Measurements from ENCODE around the gene NREP. TPM values are rescaled to one million over a fixed set of nuclear protein-coding genes. Genes with fewer than 3 reads are reported as not detected.

The NREP gene
- total RNA-seq, 1 experiment from 2014 or later = 163 TPM

DNA sequence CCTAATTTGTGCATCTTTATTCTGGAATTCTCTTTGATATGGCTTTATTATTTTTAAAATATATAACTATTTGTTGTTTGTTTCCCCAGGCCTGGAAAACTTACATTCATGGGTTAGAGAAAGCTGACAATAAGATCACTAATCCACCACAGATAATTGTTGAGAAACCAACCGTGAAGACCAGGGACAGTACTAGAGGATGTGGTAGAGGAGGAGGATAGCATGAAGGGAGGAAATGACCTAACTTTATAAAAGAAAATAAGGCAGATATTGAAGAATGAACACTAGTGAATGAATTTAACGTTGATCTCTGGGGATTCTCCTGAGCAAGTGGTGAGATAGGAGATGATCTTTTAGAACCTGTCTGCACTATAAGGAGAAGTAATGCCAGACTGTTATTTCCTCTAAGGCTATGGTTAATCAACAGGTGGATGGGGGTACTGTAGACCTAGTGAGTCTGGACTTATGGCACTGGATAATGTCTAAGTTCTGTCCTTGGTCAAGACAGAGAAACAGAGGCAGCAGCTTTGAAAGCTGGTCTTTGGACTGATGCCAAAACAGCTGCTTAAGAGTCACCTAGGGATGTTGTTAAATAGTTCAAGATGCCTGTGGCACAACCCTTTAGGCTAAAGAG is 52.4 kb downstream of the NREP start:
- H3K56ac ChIP-seq (ENCODE audit: insufficient read length, low read depth, low read length) = no peak overlapping the region
- no CpG with 5 or more reads among the region's 2 CpGs for whole genome bisulfite sequencing (ENCODE audit: extremely low coverage, insufficient read length, low lambda C conversion rate)

More for the DNA sequence above, 52.4 kb downstream of the NREP start:
- Histone ChIP-seq H3K9me3 (ENCODE audit: control insufficient read depth, low read depth, low read length) (no peaks in the 10 kb centered on the region), H3K79me1 (ENCODE audit: insufficient read depth, low read depth, low read length, poor library complexity, severe bottlenecking) (no peaks in the 10 kb centered on the region), H2AFZ (ENCODE audit: low read length) (no peak overlapping the region), H3K79me2 (ENCODE audit: insufficient read depth, low read length) (no peaks in the 10 kb centered on the region), H3K4ac (ENCODE audit: low read depth, low read length) (no peak overlapping the region), H3K4me1 (ENCODE audit: insufficient read depth, low read length) (no peaks in the 10 kb centered on the region), H3K27ac (ENCODE audit: insufficient read length, low read depth, low read length) (no peak overlapping the region), H3K23me2 (ENCODE audit: insufficient read length, low read depth, low read length, poor library complexity, severe bottlenecking) (no peaks in the 10 kb centered on the region), H2BK12ac (ENCODE audit: insufficient read length, low read depth, low read length) (no peak overlapping the region), H3K23ac (ENCODE audit: insufficient read length, low read depth, low read length) (no peak overlapping the region), H3K27me3 (ENCODE audit: insufficient read depth, low read length) (no peaks in the 10 kb centered on the region), H3K14ac (ENCODE audit: insufficient read depth, low read length) (no peak overlapping the region), H3T11ph (ENCODE audit: low read length) (no peak overlapping the region), H2BK20ac (ENCODE audit: low read depth, low read length, poor library complexity, severe bottlenecking) (no peak overlapping the region), H3K9ac (ENCODE audit: extremely low read depth, insufficient read length, low read length) (no peak overlapping the region), H2BK15ac (ENCODE audit: low read depth, low read length) (no peak overlapping the region), H2BK120ac (ENCODE audit: low read depth, low read length, poor library complexity, severe bottlenecking) (no peak overlapping the region), H2AK5ac (ENCODE audit: insufficient read length, low read length) (no peak overlapping the region), H3K4me2 (ENCODE audit: insufficient read depth, insufficient read length, low read length) (no peak overlapping the region), H4K5ac (ENCODE audit: insufficient read length, low read depth, low read length) (no peak overlapping the region), H4K91ac (ENCODE audit: insufficient read length, low read depth, low read length) (no peak overlapping the region), H4K8ac (replicated peaks; ENCODE audit: insufficient read length, low read depth, low read length) (no peak overlapping the region), H3K18ac (ENCODE audit: insufficient read length, low read depth, low read length) (no peak overlapping the region), H2BK5ac (ENCODE audit: insufficient read length, low read length) (no peak overlapping the region), H4K20me1 (ENCODE audit: control insufficient read depth, insufficient read depth, insufficient read length) (no peaks in the 10 kb centered on the region)
- no peaks in the 10 kb centered on the region for H3K36me3 Mint-ChIP-seq (ENCODE audit: insufficient read depth in 1 of 3, low read depth in 3 of 3)
- H3K9me3 Mint-ChIP-seq = no peaks in the 10 kb centered on the region
- no peak overlapping the region for H3K4me3 Mint-ChIP-seq
- peaks cover 6% of the 10 kb centered on the region in 2 experiments for H3K4me1 Mint-ChIP-seq
- TF ChIP-seq, protein P1, sequence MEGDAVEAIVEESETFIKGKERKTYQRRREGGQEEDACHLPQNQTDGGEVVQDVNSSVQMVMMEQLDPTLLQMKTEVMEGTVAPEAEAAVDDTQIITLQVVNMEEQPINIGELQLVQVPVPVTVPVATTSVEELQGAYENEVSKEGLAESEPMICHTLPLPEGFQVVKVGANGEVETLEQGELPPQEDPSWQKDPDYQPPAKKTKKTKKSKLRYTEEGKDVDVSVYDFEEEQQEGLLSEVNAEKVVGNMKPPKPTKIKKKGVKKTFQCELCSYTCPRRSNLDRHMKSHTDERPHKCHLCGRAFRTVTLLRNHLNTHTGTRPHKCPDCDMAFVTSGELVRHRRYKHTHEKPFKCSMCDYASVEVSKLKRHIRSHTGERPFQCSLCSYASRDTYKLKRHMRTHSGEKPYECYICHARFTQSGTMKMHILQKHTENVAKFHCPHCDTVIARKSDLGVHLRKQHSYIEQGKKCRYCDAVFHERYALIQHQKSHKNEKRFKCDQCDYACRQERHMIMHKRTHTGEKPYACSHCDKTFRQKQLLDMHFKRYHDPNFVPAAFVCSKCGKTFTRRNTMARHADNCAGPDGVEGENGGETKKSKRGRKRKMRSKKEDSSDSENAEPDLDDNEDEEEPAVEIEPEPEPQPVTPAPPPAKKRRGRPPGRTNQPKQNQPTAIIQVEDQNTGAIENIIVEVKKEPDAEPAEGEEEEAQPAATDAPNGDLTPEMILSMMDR (conservative IDR thresholded peaks at IDR 0.05) = no peak
- H3K27ac Mint-ChIP-seq = no peak overlapping the region
- DNase-seq = no peak
- no peaks in the 10 kb centered on the region for H3K27me3 Mint-ChIP-seq (ENCODE audit: low read depth)
